Measurements from ENCODE around the gene PLSCR5.

Gene PLSCR5

DNA sequence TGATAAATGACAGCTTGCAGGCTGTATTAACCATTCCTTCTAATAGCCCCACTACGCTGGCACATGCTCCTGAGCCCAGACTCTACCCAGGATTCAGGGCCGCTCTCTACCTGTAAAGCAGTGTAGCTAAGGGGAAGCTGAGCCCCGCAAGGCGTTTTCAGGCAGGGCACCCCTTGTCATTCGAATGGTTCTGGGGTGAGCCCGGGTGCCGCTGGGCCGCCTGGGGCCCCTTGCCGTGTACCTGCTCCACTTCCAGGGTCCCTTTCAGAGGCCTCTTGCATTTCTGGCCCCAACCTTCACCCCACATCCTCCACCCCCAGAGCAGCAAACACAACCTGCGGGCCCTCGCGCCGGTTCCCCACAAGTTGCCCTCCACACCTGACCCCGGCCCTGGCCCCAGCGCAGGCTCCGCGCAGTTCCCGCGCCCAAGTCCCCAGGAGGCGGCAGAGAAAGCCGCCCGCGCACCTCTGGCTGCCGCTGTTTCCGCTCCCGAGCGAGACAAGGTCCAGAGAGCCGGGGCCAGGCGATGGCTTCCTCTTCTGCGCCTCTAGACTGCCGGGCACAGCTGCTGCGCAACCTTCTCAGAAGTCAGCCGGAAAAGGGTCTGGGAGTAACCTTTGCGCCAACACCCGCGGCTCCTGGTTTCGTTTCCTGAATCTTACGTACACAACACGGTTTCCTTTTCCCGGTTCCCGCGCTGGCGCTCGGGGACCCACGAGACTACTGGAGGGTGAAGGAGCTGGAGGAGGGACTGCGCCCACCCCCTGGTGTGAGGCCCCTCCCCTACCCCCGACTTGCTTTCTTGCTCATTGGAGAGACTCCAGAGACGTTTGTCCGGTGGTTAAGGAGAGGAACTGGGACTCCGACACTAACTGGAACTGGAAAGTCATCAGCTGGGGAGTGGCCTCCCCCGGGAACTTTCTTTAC, 60.9 kb downstream of the PLSCR5 start, which contains the start of gene PLSCR1:
PLSCR1 (minus strand) TSS at position 606 of the 927 bp plus-strand sequence. CDS start 8,055 bp downstream, outside the sequence.
- peak; percentile 92 for DNase-seq (ENCODE audit: low read depth)

DNA sequence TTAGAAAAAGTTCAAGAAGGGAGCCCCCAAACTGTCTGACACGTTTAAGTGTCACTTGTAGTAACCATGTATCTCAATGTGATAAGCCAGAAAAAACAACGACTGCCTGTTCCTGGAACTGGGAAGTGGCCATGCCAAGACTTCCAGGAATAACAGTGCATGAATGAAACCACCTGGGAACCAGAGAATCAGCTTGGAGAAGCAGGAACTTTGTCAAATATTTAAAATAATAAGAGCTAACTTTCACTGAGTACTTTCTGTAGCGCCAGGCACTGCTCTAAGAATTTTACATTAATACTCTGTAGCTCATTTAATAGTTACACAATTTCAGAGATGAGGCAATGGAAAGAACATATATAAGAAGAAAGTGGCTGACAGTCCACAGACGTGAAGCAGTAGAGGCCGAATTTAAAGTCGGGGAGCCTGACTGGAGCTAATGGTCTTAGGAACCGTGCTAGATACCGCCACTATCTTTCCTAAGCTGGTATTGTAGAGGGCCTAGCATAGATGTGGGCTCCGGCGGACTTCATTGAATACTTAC, 61.6 kb downstream of the PLSCR5 start:
- no peak for DNase-seq (ENCODE audit: low read depth)

DNA sequence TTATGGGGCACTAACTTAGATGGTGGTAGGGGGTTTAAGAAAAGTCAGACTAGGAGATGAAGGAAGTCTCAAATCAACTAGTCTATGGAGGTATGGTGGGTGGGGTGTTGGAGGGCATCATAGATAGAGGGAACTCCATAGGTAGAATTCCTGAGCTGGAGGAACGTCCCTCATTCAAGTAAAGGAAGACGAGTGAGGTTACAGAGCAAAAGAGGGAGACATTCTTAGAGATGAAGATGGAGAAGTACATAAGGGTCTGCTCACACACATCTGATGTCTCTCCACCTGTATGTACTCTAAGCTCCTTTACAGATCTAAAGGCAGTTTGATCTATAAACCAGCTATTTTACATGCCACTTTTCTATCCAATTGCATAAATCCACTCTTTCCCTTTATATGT, 62.2 kb downstream of the PLSCR5 start:
- no peak for DNase-seq (ENCODE audit: low read depth)

DNA sequence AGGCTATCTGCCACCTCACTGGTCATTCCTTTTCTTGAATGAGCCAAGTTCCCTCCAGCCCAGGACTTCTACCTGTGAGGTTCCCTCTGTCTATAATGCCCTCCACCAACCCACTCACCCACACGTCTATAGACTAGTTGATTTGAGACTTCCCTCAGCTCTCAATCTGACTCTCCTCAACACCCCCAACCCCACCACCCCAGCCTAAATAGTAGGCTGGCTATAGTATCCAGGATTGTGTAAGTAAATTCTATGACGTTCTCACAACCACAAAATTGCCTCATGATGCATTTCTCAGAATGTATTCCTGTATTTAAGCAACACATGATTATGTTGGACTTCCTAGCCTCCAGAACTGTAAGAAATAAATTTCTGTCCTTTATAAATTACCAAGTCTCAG, 63.0 kb downstream of the PLSCR5 start:
- DNase-seq (ENCODE audit: low read depth) = no peak

DNA sequence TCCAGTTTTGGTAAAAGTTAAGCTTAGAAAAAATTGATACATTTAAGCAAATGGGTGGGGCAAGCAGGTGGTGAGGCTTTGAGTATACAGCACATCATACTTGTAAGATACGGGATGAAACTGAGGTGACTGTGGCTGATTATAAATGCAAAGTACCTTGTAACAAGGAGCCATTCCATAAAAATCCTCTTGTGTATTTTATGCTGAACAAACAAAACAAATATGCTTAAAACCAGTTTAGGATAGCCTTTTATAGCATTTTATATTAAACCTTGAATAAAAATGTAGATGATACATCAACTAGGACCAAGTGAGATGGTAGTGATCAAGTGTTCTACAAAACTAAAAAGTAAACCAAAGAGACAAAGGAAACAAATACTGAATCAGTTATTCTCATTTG, 64.2 kb downstream of the PLSCR5 start:
- no peak for DNase-seq (ENCODE audit: low read depth)

DNA sequence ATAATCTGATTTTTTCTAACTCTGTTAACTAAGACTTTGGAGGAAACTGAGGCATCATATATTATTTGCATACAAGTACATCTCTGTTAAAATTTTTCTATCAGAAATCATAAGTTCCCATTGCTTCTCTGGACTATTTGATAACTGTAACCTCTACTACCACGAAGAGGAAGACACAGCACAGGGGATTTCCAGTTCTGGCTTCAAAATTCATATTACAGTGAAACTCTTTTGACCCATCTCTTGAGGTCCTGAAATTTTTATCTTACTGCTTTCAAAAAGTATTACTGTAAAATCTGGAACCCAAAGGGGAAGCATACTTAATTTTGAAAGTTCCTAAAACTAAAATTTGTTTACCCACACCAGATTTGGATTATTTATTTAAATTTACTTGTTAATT, 64.9 kb downstream of the PLSCR5 start:
- no peak for DNase-seq (ENCODE audit: low read depth)

DNA sequence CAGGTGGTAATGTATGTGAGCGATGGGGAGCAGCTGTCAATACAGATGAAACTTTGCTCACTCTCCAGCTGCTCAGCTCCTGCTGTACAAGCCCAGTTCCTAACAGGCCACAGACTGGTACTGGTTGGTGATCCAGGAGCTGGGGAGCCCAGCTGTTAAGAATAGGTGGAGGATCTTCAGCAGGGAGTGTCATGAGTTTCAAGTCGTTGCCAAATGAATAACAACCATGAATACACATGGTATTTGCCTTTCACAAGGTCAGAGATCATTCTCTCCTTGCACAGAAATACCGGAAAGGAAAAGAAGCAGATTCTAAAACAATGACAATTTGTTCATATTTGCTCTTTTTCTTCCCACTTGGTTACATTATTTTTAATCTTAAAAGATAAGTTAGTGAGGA, 65.8 kb downstream of the PLSCR5 start:
- DNase-seq (ENCODE audit: low read depth) = no peak

DNA sequence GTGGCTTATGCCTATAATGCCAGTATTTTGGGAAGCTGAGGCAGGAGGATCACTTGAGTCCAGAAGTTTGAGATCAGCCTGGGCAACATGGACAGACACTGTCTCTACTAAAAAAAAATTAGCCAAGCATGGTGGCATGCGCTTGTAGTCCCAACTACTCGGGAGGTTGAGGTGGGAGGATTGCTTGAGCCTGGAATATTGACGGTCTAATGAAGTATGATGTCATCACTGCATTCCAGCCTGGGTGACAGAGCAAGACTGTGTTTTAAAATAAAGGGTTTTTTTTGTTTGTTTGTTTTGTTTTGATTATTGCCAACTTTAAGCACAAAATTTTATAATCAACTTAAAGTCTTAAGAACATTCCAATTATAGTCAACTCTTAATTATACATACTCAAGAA, 67.5 kb downstream of the PLSCR5 start:
- no peak for DNase-seq (ENCODE audit: low read depth)

DNA sequence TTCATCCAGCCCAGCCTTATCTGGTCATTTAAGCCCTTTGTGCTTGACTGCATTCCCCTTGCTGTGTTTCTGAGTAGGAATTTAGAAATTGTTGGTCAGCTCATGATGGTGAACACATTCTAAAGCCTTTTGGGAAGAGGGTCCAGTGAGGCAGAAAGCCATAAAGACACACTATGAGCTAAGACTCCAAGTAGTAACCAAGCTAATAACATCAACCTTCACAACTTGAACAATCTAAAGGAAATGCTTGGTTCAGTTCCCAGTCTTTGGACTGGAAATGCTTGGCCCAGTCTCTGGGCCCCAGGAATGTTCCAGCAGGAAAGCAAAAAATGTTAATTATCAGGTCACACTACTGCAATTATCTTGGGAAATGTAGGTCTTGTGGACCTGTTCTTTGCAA, 68.5 kb downstream of the PLSCR5 start:
- DNase-seq (ENCODE audit: low read depth) = no peak
